LHCN-M2 (cell line): ENCODE data around the gene ACTA2. TPM values are rescaled to one million over a fixed set of nuclear protein-coding genes. Genes with fewer than 3 reads are reported as not detected.
A peak's percentile ranks its signal among the peaks of the same experiment; 100 is the strongest.

Experiments used
- DNase-seq: peaks from one replicate; pipeline ENCODE4 v3.0.0-alpha.2; 2012; ENCODE audit warnings: low read depth
- total RNA-seq: library from RNA; depleted of rRNA; stranded (reverse); fragments of >200 nt; gene quantifications from 2 replicates; pipeline ENCODE4 v1.2.3, GENCODE V29; 2014

The ACTA2 gene
- total RNA-seq, 1 experiment from 2014 or later, result 119 TPM

DNA sequence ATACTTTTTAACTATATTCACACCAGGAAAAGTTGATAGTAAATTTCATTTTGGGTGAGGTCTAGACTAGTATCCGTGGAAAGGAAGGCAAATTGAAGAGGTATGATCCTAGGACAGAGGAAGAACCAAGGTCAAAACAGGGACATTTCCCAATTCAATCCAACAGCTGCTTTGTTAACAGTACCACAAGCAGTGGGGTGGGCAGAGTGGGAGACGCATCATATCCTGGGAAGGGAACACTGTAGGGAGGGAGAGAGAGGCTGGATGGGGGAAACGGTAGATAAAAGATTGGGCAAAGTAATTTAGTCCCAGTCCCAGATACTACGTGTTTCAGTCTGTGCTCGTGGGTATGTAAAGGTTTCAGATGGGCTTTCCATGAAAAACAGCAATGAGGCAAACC, 28.9 kb upstream of the ACTA2 start:
- peak; percentile 78 for DNase-seq

DNA sequence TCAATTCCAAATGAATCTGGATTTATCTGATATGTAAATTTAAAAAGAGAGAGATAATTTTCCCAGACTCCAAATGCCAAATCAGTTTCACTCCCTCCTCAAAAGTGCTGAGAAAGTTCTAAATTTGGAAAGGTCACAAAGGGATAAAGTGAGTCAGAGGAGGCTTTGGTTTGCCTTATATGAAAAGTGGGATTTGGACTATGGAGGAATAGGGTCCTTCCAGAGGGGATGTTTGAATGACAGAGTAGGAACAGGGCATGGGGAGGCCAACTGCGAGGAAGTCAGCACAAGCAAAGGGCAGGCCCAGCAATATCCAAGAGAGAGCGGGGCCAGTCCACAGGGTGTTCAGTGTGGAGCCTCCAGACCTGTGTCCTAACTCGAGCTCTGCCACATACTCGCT, 28.2 kb upstream of the ACTA2 start:
- peak; percentile 41 for DNase-seq

DNA sequence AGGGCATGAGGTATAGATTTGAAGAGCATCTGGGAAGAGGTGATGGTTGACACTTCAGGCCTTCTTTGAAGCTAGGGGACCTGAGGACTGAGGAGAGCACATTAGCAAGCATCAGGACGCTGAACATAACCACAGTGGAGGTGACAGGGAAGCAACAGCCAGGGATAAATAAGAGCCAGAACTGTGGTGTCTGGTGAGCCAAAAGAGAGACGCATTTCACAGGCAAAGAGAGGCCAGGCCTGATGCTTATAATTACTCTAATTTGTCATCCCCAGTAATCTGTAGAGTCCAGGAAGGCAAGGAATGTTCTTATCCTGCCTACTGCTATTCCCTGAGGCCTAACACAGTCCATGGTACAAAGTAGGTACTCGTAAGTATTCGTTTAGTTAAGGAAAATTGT, 27.7 kb upstream of the ACTA2 start:
- DNase-seq, result no peak

DNA sequence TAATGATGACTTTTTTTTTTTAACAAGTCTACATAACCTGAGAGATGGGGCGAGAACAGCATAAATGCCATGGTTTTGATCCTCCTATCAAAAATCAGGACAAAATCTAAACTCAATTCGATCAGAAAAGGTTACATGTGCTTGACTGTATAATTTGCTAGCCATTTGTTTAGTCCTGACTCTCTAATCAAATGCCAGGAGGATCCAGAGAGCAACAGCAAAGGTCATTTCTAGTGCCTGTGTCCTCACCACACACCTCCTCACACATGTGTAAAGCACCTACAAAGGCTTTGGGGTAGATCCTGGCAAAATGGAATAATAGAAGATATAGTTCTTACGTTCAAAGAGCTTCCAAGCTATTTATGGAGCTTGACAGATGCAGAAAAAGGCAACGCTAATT, 27.0 kb upstream of the ACTA2 start:
- DNase-seq, result no peak

DNA sequence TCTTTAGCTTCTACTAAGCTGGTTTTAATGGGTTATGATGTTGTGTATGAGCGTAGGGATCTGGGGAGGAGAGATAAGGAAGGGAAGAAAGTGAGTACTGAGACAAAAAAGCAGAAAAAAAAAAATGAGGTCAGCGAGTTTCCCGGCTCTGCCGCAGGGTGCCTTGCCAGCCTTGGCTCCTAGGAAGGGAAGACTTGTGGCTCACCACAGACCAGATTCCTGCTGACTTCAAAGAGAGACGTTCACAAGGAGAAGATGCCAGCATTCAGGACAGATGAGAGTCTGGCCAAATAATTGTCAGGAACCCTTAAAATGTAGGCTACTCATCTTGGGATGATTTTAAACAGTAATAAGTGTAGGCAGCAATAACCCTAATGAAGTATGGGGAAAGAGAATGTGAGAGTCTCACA, 26.6 kb upstream of the ACTA2 start:
- peak; percentile 94 for DNase-seq

DNA sequence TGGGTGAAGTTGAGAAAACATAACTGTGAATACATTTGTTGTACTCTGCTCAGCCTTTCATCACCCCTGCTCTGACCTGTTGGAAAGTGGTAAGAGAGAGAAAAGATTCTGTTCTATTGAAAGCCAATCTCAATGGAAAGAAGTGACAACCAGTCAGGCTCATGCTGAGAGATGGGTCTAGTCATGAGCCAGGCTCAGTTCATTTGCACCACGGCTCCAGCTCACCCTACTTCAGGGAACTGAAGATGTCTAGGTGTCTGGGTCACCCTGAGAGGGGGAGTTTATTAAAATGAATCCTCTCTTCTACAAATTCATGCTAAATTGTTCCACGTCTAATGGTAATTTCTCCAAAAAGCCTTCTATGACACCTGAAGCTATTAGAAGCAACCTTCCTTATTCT, 25.9 kb upstream of the ACTA2 start:
- DNase-seq, result no peak

DNA sequence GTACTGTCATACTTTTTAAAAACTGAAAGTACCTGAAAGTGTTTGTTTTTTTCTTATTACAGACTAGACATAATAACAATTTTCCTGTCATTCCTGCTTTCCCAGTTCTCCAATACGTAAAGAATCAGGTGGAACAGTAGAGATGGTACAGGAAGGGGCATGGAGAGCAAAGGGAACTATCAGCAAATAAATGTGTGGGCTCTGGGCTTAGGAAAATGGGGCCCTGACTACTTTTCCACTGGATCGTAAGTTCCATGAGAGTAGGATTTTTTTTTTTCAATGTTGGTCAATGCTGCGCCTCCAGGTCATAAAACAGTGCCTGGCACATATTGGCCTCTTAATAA, 22.8 kb upstream of the ACTA2 start:
- DNase-seq, result peak; percentile 32

DNA sequence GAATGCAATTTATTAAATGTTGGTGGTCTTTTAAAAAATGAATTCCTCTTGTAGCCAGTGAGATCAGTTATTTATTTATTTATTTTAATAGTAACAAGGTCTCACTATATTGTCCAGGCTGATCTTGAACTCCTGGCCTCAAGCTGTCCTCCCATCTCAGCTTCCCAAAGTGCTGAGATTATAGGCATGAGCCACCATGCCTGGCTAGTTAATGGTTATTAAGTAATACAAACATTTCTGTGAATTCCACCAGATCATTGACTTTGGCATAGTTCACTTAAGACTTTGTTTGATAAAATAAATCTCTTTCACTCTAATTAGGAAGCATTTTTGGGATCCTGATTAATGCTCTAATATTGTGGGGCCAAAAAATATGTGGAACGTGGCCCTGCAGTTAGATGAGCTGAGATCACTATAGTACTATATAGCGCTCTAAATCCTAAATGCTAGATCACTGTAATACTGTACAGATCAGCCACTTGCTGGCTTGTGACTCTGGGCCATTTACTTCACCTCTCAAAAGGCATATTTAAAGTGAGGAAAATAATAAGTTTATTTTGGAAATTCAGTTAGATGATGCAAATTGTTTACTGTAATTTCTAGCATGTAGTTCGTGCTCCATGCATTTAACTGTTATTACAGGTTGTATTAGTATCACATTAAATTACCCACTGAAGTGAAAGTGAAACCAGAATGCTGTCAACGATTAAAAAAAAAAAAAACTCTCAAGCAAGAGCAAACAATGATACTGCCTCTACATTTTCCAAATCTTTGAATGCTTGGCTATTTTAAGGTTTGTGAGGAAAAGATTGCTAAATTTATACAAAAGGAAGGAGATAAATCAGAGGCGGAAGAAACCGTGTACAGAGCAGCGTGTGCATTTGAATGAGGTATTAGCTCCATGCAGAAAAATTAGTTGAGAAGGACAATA, 22.1 kb upstream of the ACTA2 start:
- peak; percentile 50 for DNase-seq

DNA sequence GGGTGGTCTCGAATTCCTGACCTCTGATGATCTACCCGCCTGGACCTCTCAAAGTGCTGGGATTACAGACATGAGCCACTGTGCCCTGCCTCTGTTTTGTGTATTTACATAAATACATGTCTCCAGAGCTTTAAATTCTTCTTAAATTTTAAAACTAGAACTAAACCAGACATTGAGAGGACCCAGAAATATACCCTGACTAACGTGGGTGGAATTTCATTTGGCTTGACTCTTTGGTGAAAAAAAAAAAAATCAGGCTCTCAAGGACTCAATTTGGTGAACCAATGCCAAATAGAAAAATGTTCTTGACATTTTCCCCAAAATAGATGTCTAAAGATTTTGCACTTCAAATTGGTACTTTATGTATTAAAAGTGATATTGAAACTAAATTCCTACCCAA, 21.4 kb upstream of the ACTA2 start:
- peak; percentile 56 for DNase-seq

DNA sequence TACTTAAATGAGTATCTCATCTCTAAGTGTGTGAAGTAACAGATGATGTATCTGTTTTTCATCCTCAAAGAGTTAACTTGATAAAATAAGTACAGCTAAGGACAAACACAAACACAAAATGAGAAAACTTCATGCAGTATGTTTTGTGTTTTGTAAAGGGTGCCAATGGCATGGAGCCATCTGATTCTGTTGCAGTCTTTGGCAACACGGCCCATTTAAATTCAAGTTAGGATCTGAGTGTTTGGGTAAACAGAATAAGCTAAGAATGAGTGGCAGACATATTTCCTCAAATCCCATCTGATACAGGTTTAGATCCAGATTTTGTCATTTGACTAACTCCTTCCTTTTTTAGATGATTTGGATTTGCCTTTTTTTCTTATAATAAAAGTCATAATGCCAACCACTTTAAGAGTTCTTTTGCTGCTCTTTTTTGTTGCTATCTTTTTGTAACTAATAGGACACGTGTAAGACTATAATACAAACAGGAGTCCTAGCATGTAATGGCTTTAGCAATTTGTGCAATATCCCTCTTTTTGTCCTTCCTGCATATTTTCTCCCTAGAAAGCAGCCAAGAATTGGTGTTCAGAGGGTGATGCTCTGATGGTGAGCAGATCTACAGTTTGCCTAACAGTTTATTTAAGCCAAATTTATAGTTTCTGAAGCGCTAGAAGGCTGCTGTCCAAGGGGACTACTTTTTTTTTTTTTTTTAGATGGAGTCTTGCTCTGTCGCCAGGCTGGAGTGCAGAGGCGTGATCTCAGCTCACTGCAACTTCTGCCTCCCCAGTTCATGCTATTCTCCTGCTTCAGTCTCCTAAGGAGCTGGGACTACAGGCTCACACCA, 18.9 kb upstream of the ACTA2 start:
- no peak for DNase-seq

DNA sequence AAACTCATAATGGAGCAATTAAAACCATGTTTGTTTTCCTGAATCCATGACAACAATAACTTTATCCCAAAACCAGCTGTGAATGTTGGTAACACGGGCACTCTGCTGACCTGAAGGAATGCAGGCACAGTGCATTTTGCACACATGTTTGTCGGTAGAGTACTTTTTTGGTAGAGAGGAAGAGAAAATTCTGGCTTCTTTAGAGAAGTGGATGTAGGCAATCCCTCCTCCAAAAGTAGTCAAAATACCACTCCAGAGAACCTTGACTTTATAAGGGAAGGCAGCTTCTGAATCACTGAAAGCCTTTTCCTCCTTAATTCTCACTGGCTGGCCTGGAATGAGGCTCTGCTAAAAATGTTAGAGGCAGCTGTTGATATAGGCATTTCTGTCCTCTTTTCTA, 15.8 kb upstream of the ACTA2 start:
- peak; percentile 44 for DNase-seq

DNA sequence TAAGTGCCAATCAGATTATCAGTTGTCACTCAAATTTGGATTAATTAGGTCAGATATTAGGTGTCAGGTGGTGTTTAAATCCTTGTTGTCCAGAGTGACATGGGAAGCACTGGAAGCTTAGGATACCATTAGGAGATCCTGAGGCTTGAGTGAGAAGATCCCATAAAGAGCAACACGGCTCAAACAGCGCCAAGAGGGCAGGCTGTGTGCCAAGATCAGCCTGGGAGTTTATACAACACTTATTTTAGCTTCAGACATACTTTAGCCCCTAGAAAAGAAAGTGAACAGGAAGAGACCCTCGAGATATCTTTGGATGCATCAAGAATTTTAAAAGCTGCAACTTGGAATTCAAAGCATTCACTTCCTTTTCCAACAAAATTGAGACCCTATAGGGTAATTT, 14.2 kb upstream of the ACTA2 start:
- DNase-seq, result no peak

DNA sequence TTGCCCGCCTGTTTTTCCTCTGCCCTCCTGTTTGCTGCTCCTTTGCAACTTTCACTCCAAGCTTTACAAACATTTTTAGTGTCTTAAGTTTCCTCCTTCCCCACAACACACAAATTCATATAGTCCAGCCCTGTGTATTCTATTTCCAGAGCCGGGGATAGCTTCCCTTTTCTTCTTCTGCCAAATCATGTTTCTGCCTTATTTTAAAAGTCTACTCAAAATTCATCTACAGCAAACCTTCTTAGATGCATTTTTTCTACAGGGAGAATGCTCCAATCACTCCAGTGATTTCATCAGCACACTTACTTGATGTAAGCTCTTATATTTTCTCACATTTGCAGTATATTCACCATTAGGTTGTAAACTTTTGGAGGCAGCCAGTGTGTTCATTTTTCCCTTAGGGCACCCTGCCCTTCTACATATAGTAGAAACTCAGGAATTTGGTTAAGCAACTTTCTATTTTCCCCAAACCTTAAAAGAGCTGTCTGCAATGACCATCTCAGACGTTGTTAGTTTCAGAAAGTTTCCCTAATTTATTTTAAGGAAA, 12.4 kb upstream of the ACTA2 start:
- DNase-seq, result no peak

DNA sequence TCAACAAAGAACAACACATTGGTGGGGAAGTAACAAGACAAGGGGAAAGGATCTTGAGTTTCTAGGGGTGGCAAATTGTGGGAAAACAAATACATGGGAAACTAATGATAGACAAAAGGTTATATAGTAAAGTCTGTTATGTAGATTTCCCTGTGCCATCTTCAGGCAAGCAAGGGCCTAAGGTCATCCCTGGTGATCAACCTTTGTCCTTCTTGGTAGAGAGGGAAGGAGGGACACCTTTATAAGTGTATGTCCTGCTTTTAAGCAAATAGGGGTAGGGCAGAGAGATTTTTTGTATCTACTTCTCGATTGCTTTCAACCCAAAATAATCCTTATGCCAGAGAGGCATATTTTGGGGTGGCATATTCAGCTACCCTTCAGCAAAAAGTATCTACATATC, 11.8 kb upstream of the ACTA2 start:
- DNase-seq, result no peak

DNA sequence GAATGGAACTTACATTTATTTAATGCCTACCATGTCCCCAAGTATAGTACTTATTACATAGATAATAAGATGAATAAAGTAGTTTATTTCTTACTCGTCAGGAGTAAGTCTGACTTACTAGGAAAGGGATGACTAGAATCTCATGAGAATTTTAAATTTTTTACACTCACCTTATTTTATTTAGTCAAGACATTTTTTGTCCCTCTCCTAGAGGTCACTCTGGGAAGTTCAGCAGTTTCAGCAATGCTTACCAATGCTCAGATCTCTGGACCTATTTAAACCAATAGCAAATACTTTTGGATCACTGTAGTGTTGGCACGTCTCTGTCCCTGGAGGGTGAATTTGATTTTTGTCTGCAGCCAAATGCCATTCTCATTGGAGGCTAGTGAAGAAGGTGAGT, 10.7 kb upstream of the ACTA2 start:
- DNase-seq, result no peak

DNA sequence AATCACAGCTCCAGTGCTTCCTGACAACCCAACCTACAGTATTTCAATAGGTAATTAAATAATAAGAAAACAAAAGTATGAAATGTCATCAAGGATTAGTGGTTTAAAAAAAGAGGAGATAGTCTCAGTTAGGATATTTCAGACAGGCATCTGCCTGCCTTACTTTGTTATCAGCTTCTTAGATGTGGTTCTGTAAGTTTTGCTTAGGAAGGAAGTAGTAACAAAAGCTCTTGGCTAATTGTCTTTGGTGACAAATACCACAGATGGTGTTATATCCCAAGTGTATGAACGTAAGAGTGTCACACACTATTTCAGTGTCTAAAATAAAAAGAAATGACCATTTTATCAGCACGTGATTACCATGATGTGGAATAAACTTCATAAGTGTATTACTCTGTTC, 9.8 kb upstream of the ACTA2 start:
- no peak for DNase-seq

DNA sequence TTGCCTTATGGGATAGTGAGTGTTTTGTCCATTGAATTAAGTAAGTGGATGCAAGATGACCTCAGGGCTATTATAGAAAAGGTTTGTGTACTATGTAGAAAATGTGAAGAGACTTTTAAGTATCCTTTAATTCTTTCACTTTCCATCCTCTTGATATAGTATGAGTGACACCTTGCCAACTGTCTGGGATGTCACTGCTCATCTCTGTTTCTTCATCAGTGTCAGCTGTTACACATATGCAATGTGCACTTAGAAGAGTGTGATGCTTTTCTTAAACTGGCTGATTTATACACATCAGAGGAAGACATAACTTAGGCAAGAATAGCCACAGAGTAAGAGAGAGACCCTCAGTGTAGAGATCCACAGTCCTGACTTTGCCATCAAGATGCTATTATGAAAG, 8.7 kb upstream of the ACTA2 start:
- DNase-seq, result no peak

DNA sequence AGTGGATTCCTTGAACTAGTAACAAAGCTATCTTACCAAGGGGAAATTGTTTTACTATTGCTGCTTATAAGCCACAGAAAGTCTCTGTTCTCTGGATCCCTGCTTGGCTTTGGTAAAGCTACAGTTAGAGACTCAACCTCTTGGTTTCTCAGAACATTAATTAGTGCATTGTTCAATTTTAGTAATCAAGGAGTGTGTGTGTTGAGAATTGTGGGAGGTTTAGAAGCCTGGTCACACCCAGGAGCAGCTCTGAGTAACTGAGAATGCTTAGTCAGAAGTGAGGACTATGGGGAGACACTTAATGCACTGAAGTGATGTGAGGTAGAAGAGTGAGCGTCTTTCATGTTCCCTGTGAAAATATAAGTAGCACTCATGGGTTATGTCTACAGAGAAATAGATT, 8.2 kb upstream of the ACTA2 start:
- DNase-seq, result no peak

DNA sequence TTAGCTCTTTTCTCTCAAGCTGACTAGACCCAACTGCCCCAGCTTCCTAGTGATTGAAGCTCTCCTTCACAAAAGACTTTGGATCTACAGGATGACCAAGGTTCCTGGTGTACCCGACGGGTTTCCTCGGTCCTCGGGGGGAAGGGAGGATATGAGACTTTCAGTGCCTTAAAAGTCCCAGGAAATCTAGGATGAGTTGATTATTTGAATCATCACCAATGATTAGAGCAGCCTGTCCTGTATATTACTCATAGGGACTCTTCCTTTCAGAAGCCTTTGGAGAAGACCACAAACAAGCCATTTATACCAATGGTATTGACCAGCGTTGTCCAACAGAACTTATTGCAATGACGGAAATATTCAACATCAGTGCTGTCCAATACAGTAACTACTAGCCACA, 6.1 kb upstream of the ACTA2 start:
- DNase-seq, result no peak

DNA sequence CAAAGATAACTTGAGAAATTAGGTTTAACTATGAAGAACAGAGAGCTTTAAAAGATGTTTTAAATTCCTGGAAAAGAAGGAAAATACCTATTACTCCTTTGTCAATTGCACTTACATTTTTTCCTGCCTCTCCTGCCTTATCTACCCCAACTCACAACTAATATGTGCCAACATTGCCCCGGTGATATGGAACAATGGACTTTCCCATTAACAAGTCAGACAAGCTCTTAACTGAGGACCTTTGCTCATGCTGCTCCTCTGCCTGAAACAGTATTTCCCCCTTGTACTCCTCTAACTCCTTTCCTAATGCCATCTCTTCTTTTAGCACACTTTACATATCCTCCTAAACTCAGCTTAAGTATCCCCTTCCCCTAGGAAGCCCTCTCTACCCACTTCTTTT, 4.8 kb upstream of the ACTA2 start:
- no peak for DNase-seq

DNA sequence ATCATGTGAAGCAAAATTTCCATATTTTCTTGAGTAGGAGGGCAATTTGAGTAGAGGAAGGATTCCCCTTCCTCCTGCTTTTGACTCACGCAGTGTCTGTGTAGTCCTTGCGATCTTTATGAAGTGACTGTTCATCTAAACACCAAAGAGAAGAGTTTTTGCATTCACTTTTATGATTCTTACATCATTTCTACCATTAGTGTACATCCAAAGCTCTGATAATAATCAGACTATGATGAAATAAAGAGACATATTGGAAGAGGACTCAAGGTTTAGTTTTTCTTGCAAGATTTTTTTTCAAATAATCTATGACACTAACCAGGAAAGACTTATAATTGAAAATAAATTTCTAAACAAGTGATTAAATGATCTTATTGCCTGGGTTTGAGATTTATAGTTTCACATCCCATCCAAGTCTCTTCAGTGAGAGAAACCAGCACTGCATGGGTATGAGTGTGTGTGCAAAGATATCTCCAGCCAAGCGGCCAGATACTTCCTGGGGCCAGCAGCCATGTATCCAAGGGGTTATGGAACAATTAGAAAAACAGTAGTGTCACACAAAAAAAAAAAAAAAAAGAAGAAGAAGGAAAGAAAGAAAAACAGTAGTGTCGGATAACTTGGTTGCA, 2.0 kb upstream of the ACTA2 start:
- DNase-seq, result no peak

DNA sequence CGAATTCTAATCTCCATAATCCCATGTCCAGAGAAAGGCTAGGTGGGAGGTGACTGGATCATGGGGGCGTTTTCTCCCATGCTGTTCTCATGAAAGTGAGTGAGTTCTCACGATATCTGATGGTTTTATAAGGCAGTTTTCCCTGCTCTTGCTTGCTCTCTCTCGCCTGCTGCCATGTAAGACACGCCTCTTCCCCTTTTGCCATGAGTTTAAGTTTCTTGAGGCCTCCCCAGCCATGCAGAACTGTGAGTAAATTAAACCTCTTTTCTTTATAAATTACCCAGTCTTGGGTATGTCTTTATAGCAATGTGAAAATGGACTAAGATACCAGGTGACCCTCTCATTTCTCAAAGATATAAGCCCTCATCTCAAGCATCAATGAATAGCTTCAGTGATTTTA, 1.1 kb upstream of the ACTA2 start:
- DNase-seq, result no peak
